Vagina (tissue), 2 donors: Measurements from ENCODE around the gene UBR2.

Experiments used
- POLR2A ChIP-seq, 2 donors: fragments of 450-650 bp; IDR thresholded peaks; one replicate each; pipeline ENCODE4 v1.6.1; 2017; ENCODE audit warnings: antibody characterized with exemption in 2 of 2, mild to moderate bottlenecking in 2 of 2, moderate library complexity in 2 of 2
- POLR2AphosphoS5 ChIP-seq, 2 donors: sonication (generic); formaldehyde crosslinking; IDR thresholded peaks; one replicate each; pipeline ENCODE4 v1.9.0; 2017; ENCODE audit warnings: antibody characterized with exemption in 2 of 2, mild to moderate bottlenecking in 2 of 2, low read depth in 1 of 2; ENCODE audit not compliant: insufficient read depth in 1 of 2
- TF ChIP-seq, protein P1 (sequence below), 3 experiments: fragments of 450-650 bp in 2 of 3; fragments of 200-600 bp in 1 of 3; sonication (generic) in 1 of 3; IDR thresholded peaks; one replicate each; pipeline ENCODE4 v1.5.1; 2017 to 2019; ENCODE audit warnings: antibody characterized with exemption in 3 of 3, mild to moderate bottlenecking in 2 of 3, moderate library complexity in 2 of 3

DNA sequence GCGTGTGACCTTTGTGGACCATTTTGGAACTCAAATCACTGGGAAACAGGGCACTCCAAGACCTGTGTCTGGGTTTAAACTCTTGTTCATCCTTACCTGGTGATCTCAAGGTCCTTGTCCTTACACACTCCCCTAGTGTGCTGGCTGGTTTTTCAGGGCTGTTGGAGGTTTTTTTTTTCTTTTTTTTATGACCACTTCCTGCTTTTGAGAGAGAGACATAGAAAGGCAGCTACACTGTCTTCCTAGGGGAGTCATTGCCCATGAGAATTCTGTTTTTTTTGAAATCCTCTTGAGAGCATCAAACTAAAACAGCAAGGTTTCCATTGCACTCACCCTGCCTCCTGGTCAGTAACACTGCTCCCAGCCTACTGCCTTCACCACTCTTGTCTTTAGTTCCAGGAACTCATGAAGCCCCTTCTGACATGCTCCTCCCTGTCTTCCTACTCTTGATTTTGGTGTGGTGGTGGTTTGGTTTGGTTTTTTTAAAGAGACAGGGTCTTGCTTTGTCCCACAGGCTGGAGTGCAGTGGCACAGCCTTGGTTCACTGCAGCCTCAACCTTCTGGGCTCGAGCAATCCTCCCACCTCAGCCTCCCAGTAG lies 130.0 kb downstream of the UBR2 start:
- TF ChIP-seq, protein P1, sequence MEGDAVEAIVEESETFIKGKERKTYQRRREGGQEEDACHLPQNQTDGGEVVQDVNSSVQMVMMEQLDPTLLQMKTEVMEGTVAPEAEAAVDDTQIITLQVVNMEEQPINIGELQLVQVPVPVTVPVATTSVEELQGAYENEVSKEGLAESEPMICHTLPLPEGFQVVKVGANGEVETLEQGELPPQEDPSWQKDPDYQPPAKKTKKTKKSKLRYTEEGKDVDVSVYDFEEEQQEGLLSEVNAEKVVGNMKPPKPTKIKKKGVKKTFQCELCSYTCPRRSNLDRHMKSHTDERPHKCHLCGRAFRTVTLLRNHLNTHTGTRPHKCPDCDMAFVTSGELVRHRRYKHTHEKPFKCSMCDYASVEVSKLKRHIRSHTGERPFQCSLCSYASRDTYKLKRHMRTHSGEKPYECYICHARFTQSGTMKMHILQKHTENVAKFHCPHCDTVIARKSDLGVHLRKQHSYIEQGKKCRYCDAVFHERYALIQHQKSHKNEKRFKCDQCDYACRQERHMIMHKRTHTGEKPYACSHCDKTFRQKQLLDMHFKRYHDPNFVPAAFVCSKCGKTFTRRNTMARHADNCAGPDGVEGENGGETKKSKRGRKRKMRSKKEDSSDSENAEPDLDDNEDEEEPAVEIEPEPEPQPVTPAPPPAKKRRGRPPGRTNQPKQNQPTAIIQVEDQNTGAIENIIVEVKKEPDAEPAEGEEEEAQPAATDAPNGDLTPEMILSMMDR (IDR thresholded peaks at IDR 0.05): no peak
- no peak for TF ChIP-seq POLR2A (IDR thresholded peaks at IDR 0.05)
- no peak for TF ChIP-seq POLR2AphosphoS5 (IDR thresholded peaks at IDR 0.05; ENCODE audit: insufficient read depth in 1 of 2, low read depth in 1 of 2)
